DMS79 (cell line): Measurements from ENCODE around the gene DLGAP4.

ENCODE experiments used
- DNase-seq: peaks from one replicate; lab custom pipeline; 2025; lab: John Stamatoyannopoulos, UW

Gene DLGAP4

DNA sequence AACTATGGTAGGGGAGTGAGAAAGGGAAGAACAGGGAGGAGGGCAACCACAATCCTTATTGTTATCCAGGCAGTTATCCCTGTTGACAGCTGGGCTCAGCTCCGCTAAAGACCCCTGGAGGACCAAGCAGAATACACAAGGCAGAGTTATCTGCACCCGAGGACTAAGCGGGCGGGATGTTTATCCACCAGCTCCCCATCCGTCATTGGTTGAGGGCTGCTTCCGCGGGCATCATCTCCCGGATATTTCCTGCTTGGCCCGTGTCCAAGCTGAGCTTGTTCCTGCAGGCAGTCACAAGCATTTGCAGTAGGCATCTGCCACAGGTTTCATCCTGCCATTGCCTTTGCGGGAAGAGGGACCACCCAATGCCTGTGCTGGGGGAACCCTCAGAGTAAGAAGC is 102.1 kb downstream of the DLGAP4 start:
- DNase-seq: no peak

DNA sequence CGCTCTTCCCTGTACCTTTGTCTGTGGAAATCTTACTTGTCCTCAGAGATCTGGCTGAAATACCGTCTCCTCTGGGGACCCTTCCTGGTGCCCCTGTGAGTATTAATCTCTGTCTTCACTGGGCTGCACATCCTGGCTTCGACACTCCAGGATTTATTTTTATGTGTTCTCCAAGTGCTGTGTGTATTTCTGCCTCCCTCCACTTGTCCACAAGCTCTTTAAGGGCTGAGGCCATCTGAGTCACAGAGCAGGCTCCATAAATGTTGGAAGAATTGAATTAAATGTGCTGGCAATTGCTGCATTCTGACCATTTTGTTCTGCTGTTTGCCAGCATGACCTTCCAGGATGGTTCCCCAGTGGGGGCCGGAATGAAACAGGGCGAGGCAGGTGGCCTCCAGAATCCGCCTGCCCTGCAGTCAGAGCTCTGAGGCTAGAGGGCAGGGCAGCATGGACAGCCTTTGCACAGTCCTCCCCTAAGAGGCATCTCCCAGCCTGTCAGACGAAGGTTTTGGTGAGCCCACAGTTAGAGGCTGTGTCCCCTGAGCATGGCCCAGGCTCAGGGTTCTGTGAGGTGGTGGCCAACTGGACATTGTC is 105.8 kb downstream of the DLGAP4 start:
- DNase-seq: no peak

DNA sequence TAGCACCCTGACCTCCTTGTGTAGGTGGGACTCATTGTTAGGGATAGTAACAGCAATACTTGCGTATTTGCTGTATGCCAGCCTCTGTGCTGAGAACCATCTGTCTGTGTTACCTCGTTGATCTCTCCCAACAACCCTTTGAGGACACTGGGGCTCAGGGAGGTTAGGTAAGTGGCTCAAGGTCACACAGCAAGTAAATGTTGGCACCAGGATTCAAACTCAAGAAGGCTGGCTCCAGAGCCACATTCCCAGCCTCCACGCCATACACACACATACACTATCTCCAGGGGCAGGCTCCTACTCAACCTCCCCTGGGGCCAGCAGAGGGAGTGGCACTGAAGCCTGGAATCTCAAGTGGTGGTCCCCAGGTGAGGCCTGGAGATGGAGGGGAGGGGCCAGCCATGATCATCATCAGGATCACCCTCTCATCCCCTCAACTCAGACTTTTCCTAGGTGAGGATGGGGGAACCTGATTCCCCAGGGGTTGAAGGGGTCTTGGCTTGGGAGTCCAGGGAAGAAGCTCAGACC is 109.4 kb downstream of the DLGAP4 start:
- no peak for DNase-seq

DNA sequence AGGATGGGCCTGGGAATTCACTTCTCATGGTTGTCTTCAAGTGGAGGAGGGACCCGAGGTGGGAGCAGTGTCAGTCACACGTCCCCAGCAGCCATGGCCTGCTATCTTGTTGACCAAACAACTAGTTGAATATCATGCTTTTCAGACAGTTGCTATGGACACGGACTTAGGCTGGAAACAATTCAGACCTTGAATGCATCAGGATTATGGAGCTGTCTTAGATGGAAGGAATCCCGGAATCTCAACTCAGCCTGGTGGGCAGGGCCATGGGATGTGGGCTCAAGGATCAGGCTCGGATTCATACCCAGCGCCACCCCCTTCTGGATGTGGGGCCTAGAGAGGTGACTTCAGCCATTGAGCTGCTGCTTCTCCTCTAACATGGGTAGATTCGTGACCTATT is 112.6 kb downstream of the DLGAP4 start:
- no peak for DNase-seq

DNA sequence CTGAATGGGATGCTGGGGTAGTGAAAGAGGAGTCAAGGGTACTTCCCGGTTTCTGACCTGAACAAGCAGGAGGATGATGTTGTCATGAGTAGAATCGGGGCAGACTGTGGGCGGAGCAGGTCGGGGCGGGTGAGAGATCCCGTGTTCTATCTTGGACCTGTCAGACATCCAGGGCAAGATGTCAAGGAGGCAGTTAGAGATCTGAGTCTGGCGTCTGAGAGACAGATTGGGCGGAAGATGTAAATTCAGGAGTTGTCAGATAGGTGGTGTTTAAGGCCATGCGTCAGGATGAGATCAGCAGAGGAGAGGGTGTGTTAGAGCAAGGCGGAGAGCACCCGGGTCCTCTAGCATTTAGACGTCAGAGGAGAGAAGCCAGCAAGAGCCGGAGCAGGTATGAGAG is 115.5 kb downstream of the DLGAP4 start:
- no peak for DNase-seq

DNA sequence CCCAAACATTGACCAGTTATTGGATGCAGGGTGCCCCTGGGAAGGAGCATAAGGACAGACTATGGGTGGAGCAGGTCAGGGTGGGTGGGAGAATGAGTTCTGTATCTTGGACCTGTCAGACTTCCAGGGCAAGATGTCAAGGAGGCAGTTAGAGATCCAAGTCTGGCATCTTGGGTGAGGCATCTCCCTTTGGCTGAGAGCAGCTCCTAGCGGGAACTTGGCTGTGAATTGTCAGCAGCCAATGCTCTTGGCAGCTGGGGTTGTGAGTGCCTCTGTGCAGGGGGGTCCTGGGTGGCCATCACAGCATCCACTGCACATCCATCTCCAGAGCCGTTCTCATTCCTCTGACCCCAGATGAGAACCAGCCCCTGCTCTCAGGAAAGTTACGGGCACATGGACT is 118.2 kb downstream of the DLGAP4 start:
- DNase-seq: no peak

DNA sequence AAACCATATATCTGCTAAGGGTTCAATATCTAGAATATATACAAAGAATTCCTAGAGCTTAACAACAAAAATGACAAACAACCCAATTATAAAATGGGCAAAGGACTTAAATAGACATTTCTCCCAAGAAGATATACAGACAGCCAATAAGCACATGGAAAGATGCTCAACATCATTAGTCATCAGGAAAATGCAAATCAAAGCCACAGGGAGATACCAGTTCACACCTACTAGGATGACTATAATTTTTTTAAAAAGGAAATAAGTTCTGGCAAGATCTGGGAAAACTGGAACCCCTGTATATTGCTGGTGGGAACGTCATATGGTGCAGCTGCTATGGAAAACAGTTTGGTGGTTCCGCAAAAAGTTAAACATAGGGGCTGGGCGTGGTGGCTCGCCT is 119.0 kb downstream of the DLGAP4 start:
- DNase-seq: no peak

DNA sequence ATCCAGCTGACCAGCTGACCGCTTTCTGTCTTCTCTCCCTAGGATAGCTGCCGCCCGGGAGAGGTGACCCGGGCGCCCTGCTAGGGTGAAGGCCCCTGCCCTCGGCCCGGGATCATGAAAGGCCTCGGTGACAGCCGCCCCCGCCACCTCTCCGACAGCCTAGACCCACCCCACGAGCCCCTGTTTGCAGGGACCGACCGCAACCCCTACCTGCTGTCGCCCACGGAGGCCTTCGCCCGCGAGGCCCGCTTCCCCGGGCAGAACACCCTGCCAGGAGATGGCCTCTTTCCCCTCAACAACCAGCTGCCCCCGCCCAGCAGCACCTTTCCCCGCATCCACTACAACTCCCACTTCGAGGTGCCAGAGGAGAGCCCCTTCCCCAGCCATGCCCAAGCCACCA is 125.5 kb downstream of the DLGAP4 start:
- DNase-seq: no peak

DNA sequence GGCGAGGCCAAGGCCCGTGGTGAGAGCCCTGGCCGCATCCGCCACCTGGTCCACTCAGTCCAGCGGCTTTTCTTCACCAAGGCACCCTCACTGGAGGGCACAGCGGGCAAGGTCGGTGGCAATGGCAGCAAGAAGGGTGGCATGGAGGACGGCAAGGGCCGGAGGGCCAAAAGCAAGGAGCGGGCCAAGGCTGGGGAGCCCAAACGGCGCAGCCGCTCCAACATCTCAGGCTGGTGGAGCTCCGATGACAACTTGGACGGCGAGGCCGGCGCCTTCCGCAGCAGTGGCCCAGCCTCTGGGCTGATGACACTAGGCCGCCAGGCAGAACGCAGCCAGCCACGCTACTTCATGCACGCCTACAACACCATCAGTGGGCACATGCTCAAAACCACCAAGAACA is 126.0 kb downstream of the DLGAP4 start:
- no peak for DNase-seq

DNA sequence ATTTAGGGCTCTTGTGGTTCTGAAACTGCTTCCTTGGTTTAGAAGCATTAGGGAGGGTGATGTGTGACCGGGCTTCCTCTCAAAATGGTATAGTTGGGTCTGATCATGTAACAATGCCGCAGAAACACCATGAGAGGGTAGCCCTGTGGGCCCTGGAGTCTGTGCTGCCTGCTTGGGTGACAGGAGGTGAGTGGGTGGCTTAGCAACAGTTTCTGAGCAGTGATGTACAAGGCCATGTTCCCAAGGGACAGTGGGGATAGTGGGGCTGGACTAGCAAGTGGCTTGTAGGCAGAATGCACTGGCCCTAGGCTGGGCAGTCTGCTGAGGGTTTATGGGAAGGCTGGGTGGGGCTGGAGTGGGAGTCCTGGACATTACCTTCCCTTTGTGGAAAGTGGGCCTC is 128.2 kb downstream of the DLGAP4 start:
- no peak for DNase-seq

DNA sequence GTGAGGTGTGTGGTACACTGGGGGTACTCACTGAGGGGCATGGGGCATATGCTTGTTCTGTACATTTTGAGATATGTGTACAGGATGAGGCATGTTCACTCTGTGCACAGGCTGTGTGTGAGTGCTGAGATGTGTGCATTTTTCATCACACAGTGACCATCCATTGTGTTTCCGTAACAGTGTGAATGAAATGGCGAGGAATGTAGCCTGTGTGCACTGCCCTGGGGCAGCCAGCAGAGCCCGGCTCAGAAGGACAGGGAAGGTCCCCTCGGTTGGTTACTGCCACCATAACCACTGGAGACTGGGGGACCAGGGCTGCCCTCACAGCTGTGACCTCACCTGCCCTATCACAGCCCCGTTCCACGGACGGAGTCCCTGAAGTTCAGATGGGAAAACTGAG is 129.0 kb downstream of the DLGAP4 start:
- DNase-seq: no peak

DNA sequence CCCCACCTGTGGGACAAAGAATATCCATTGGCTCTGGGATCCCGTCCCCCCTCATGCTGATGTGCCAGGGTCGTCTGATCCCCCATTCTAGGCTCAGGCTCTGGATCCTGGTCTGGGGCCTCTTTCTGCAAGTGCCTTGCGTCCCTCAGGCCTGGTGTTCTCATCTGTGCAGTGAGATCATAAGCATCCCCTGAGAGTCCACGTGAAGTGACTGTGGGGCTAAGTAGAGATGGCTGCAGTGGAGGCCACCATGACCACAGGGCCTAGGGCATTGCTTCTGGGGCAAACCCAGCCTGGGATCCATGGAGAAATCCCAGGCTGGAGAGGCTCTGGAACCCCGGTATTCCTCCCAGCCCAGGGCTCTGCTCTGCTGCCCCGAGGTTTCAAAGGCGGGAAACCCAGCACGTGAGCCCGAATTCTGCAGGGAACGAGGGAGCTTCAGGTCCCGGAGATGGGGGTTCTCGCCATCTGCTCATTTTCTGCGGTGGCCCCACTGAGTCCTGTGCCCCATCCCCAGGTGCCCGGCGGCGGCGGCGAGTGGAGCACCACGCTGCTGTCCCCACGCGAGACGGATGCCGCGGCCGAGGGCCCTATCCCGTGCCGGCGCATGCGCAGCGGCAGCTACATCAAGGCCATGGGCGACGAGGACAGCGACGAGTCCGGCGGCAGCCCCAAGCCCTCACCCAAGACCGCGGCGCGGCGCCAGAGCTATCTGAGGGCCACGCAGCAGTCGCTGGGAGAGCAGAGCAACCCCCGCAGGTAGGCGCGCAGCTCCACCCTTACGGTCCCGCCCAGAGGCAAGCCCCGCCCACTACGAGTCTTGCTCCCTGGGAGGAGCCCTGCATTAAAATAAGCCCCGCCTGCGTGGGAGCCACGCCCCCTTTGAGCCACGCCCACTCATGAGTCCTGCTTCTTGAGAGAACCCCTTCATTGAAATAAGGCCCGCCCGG is 129.7 kb downstream of the DLGAP4 start:
- DNase-seq: no peak

DNA sequence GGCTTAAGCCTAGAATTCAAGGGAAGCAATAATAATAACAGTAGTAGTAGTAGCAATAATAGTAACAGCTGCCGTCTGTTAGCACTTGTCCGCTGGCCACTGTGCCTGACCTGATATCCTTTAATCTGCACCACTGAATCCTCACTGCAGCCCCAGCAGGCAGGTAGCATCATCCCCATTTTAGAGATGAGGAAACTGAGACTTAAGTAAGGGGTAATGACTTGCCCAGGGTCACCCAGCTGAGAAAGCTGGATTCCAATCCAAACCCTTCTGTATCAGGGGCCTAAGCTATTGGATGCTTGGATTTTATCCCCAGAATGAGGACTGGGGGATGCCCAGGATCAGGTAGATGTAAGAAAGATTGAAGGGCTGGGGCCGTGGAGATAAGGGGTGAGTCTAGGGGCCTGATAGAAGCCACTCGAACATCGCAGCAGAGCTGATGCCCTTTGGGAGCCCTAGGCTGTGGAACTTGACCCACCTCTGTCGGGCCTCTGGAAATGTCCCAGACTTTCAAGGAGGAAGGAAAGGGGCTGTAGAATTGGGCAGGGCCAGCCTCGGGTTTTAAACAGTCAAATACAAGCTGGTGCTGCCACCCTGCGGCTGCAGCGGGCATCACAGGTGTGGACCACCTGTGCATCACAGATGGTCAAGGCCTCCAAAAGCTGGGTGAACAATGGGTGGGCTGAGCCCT is 133.0 kb downstream of the DLGAP4 start:
- DNase-seq: no peak

DNA sequence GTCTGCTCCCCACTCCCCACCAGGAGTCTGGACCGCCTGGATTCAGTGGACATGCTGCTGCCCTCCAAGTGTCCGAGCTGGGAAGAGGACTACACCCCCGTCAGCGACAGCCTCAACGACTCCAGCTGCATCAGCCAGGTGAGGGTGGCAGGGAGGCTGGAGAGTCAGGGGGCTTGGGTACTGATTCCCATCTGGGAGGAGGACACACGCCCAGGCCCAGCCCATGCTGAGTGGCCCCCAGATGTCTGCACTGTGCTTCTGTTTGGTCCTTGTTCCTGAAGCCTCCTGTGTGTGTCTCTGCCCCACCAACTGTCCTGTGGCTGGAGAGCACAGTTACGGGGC is 133.6 kb downstream of the DLGAP4 start:
- DNase-seq: no peak

DNA sequence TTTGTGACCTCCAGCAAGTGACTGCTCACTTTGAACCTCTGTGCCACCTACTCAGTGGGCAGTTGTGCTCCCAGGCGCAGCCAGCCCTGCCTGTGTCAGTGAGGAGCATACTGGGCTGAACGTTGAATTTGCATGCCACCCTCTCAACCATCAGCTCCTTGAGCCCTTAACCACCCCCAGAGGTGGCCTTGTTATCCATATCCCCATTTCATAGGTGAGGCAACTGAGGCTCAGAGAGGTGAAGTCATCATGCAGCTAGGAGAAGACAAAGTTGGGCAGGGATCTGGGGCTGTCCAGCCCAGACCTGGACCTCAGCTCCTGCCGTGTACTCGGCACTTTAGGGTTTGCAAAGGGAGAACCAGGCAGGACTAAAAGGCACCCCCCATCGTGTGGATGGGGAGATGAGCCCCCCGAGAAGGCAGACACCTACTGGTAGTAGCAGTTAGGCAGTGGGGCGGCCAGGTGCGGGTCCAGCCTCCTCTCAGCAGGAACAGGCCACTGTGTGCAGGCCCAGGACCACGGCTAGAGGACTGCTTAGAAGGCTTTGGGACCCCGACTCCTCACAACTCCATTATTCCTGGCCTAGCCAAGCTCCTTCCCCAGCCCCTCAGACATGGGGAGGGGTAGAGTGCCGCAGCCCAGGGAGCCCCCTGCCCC is 134.4 kb downstream of the DLGAP4 start:
- no peak for DNase-seq

DNA sequence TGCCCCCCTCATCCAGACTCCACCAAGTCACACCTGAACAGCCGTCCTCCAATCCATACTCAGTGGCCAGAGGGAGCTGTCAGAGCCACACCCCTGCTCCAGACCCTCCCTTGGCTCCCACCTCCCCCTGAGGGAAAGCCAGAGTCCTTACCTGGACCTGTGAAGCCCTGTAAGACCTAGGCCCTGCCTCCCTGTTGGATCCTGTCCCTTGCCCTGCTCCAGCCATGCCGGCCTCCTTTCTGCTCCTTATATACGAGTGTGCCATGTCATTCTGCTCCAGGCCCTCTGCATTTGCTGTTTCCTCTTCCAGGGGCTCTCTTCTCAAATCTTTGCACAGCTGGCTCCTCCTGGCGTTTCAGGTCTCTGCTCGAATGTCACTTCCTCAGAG is 134.9 kb downstream of the DLGAP4 start:
- DNase-seq: no peak

DNA sequence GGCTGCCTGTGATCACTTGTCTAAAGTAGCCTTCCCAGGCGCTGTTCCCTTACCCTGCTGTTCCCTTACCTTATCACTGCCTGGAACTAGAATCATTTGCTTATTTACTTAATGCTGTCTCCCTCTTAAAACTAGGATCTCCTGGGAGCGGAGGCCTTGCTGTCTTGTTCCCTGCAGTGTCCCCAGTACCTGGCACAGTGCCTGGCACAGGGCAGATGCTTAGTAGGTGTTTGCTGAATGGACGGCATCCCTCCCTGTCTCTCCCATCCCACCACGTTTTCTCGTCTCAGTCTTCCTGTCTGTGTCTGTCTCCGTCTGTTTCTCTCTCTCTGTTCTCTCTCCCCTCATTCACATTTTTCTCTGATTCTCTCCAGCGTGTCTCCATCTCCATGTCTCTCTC is 135.3 kb downstream of the DLGAP4 start:
- DNase-seq: no peak

DNA sequence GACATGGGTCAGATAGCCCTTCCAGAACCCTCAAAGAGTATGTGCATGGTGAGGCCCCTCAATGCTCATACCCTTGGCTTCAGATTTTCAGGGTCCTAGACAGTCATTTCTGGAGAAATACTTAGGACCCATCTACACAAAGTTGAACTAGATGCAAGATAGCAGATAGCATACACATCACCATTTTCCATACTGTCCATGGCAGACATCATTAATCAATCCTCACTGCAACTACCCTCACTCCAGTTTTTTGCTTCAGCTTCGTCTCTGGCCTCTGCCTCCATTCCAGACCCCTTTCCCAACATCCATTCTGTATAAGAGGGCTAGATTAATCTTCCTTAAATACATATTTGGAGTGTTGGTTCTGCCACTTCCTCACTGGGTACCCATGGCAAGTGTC is 139.7 kb downstream of the DLGAP4 start:
- no peak for DNase-seq

DNA sequence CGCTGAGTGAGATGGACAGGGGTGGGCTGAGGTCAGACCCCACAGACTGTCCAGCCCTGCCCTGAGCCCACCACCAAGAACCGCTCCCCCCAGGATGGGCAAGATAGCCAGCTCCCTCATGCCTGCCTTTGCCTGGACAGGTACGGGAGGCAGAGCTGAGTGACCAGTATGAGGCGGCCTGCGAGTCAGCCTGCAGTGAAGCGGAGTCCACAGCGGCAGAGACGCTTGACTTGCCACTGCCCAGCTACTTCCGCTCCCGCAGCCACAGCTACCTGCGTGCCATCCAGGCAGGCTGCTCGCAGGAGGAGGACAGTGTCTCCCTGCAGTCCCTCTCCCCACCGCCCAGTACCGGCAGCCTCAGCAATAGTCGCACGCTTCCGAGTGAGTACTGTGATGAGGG is 140.4 kb downstream of the DLGAP4 start:
- no peak for DNase-seq

DNA sequence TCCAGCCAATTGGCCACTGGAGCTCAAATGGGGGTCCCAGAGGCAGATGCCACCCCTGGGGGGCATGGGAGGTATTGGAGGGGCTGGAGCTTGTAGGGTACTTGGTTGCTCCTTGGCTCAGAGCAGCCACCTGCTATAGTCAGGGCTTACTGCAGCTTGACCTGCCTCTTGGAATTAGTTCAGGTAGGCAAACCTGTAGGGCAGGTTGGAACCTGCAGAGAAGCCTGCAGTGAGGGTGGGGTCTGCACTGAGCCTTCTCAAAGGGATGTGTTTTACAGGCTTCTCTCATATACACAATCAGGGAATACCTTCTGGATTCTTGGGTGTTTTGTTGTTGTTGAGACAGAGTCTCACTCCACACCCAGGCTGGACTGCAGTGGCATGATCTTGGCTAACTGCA is 141.0 kb downstream of the DLGAP4 start:
- peak; percentile 57 for DNase-seq

DNA sequence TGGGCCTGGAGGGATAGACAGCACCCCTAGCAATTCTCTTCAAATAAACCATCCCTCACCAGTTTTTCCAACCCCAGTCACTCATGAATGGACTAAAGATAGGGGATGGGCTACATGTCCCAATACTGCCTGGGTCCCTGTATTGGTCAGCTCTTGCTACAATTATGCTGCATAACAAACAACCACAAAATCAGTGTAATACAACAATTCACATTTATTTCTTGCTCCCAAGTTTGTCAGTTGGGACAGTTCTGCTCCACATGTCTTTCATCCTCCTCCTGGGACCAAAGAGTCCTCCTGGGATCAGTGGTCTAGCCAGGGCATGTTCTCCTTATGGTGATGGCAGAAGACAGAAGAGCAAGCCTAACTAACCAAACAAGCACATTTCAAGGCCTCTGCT is 143.5 kb downstream of the DLGAP4 start:
- no peak for DNase-seq

DNA sequence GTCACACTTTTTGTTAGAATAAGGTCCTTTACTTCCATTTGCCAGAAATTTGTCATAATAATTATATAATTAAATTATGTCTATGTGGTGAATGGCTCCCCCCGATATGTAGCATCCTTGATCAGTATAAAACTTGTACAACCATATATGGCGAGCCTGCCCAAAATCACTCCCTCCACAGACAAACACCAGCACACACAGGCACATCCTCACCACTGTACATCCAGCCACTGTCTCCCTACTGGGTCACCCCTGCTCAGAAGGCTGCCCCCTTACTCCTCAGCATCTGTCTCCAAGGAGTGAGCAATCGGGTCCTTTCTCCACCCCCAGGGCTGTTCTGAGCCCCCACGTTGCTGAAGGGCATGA is 148.2 kb downstream of the DLGAP4 start:
- no peak for DNase-seq
